HG03460 (cell line): ENCODE results near the gene NBEA.
"Not testable (repeated sequence)": the region's sequence is repeated elsewhere in the genome, so short reads cannot be mapped to it uniquely, and the experiment has no call there.

Experiments used
- ATAC-seq: cut with Tn5 transposase; IDR thresholded peaks from one replicate; pipeline ENCODE4 v1.9.1; 2021; ENCODE audit not compliant: unreplicated experiment

Gene NBEA

DNA sequence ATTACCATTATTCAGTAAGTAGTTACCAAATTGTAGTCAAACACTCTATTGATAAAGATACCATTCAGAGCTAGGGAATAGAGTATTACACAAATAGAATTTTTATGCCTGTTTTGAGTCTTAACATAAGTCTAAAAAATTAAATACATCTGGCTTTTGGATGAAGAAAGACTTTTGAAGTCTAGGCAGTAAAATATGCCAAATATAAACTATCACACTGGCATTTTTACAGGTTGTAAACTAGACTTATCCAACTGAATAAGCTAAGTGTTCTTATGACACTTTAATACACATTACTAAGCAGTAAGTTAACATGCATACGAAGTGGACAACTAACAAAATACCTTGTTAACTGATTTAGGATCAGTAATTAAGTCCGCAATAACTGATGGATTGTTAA is 425.5 kb downstream of the NBEA start:
- no peak for ATAC-seq

DNA sequence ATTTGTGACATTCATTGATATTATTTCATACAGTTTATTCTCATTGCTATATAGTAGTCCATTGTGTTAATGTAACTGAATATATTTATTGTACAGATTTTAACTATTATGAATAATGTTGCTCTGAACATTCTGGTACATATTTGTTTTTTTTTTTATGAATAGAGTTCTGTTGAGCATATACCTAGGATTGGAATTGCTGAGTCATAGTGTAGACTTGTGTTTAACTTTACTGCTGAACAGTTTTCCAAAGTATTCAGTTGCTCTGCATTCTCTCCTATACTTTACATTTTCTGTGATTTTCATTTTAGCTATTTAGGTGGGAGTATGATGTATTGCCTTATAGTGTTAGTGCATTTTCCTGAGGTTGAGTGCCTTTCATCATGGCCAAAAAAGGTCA is 436.9 kb downstream of the NBEA start:
- no peak for ATAC-seq

DNA sequence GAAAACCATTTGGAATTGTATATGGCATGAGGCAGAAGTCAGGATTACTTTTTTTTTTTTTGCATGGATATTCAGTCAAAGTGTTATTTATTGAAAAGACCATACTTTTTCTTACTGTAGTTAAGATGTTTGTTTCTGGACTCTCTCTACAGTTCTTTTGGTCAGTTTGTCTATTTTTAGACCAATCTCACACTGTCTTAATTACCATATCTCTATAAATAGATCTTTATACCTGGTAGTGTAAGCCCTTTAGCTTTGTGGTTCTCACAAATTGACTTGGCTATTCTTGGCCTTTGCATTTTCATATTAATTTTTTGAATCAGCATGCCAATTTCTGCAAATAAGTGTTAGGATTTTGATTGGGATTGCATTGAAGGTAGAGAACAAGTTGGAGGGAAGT is 437.6 kb downstream of the NBEA start:
- ATAC-seq = no peak

DNA sequence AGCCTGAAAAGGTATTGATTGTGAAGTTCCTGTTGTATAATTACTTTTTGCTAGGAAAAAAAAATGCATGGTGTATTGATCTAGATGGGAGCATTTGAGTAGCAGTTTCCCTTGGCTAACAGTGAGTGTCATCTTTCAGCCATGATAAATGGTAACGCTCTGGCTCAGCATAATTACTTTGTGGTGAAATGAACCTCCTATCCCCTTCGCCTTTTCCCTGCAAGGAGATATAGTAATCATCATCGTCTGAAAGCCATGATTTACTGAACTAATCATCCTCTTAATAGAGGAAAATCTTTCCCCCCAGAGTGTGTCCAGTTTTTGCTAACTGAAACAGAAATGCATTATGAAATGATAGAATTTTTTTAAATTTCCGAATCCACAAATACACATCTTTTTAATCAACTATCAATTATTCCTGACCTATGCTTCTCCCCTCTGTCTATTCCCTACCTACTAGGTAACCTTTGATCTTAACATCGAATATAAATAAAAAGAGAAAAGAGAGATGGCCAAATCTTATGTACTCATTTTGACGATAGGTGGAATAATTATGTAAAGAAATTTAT is 445.7 kb downstream of the NBEA start:
- ATAC-seq = no peak

DNA sequence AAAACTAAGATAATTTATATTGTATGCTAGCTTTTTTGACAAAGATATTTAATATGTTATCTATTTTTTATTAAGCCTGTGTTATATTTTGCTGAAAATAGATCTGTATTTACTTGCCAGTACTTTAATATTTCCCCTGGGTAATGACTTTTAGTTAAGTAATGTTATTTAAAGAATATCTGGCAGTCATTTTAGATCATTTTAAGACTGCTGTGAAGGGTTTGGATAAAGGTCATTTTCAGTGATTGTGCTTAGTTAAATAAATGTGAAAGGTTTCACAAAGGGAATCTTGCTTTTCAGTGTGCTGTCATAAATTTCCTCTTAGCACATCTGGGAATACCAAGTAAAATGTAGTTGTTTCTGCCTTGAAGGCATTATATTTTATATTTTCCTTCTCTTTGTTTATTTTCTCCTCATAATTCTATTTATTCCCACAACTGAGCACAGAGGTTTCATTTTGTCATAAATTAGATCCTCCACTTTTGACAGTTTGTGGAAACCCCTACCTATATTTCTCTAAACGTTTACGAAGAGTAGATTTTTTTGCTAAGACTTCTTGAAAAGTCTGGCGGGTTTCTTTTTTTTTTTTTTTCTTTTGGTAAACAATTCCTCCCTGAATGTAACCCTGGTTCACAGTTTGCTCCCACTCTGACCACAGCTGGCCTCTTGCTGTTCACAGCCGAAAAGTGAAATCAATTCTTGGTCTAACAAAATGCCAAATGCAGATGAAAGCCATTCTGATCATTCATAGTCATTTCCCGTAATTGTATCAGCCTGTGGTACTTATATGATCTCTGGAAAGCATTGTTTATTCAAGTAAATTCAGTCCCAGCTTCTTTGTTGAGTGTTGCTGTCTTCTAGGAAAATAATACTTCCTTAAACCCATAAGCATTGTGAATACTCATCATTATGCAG is 446.6 kb downstream of the NBEA start:
- no peak for ATAC-seq

DNA sequence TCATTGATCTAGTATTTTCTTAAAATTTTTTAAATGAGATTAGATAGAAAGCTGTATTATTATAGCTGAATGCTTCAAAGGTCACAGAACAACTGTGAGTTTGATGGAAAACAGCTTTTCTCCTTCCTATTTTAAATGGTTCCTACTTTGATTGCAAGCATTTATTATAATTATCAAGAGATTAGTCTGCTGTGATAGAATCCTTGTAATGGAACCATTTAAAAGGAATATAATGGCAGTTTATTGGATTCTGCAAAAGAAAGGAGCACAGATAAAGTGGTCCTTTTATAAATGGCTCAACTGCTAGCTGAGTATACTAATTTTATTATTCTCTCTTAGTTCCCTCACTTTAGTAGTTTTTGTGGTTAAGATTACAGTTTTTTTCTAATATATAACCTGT is 447.5 kb downstream of the NBEA start:
- no peak for ATAC-seq

DNA sequence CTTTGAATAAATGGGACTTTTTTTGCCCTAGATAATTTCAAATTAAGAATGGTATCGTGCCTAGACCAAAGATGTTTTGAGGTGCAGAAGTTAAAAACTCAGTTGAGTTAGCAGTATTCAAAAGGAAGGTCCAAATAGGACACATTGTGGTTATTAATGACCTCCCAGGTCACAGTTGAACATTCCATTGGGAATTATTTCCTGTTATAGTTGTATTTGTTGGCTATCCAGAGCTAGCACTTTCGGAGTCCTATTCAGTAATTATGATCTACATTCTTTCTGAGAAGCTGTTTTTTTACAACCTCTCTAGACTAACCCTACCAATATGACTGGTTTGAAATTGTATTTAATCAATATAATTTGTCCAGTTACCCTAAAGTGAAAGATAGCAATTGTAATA is 450.7 kb downstream of the NBEA start:
- ATAC-seq = no peak

DNA sequence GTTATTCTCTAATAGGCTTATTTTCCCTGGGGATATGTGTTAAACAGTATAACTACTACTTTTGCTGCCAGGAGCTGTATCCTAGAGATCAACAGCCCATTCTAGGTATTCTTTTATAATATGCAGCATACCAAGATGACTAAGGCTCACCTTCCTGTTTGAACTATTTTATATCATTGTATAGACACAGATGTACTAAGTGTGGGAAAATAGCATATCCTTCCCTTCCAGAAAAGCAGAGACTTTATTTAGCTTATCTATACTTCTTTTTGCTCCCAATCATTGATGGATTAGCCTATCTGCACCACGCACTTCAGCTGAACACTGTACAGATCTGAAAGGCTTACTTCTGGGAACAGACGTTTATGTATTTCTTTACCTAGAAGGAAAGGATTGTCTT is 451.8 kb downstream of the NBEA start:
- no peak for ATAC-seq

DNA sequence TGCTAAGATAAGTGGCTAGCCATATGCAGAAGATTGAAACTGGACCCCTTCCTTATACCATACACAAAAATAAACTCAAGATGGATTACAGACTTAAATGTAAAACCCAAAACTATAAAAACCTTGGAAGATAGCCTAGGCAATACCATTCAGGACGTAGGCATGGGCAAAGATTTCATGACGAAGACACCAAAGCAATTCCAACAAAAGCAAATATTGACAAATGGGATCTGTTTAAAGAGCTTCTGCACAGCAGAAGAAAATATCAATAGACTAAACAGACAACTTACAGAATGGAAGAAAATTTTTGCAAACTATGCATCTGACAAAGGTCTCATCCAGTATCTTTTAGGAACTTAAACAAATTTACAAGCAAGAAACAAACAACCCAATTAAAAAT is 466.2 kb downstream of the NBEA start:
- not testable (repeated sequence) for ATAC-seq

DNA sequence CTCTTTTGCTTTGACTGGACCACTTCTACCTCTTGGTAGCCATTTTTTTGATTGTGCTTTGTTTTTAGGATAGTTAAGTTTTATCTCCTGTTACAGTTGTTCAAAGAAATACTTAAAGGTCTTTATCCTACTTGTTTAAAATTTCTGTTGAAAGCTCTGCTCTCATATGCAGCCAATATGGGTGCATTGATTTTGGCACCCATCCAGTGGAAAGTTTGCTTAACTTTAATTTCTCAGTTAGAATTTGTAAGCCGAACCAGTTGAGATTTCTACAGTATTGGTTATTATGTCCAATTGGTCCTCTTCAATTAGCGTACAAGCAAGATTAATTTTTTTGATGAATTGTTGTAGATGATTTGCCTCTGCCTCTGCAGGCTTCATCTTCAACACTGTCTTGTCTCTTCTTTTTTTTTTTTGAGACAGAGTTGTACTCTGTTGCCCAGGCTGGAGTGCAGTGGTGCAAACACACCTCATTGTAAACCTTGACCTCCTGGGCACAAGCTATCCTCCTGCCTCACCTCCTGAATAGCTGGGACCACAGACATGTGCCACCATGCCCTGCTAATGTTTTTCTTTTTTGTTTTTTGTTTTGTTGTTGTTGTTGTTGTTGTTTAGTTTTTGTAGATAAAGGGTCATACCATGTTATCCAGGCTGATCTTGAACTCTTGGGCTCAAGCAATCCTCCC is 469.1 kb downstream of the NBEA start:
- ATAC-seq = no peak

DNA sequence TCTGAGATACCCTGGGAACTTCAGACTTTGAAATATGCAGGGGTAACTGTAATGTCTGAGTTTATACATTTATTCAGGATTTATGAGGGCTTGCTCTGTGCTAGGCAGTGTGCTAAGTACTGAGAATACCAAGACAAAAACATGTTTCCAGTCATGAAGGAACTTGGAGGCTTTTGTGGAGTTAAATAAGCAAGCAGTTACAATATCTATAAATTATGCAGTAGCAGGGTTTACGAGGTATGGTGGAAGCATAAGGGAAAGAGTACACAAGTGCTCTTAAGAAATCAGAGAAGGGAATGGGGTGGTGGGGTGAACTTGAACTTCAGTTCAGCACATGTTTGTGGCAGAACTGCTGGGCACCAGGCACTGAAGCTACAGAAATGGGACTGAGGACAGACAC is 506.4 kb downstream of the NBEA start:
- ATAC-seq = no peak

DNA sequence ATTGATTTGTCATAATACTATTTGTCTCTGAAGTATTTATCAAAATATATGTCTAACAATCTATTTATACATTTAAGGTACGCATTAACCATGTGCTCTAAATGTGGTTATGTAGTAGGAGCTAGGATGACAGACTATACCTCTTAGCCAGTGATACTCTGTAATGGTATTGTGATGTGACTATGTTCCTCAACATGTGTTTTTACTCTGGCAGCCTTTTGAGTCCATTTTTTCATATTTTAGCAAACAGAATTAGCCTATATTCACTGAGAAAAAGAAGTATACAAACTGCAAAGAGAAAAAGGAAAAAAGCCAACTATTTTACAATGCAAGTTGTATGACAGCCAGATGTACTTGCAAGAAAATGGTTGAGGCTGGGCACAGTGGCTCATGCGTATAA is 507.8 kb downstream of the NBEA start:
- no peak for ATAC-seq

DNA sequence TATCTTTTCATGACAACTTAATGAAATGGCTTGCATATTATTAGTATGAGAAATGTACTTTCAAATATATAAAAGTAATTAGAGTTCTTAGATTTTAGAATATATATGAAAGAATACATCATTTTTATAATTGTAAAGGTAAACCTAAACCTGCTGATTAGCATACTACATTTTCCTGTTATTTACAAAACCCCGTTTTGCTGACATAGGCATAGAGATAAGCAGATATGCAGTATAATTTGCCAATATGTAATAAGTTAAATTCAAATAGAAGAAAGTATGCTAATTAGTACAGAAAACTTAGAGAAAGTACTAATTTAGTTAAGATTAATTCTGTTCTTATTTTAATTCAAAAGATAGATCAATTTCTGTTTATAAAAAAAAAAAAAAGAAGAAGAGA is 513.0 kb downstream of the NBEA start:
- ATAC-seq = no peak

DNA sequence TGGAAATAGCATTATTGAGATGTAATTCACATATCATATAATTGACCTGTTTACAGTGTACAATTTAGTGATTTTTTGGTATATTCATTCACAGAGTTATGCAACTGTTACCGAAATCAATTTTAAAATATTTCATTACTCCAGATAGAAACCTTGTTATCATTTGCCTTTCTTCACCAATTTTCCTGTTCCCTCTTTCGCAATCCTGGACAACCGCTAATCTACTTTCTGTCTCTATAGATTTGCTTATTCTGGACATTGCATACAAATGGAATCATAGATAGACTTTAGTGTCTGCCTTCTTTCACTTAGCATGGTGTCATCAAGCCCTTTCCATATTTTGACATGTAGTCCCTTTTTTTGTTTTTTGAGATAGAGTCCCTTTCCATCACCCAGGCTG is 515.2 kb downstream of the NBEA start:
- no peak for ATAC-seq

DNA sequence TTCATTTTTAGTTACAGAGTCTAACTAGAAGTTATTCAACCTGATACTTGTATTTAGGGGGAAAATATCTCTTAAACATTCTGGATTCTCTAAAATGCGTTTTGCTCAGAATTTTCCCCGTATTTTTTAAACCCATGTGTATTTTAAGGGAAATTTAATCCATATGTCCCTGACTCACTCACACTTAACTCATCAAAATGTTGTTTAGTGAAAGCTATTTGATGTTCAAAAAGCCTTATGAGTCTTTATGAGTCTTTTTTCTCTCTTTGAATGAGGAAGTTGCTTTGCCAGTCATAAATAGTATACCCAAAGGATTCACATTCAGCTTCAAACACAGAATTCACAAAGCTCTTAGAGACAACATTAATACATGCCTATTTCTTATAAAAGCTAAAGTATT is 518.0 kb downstream of the NBEA start:
- no peak for ATAC-seq

DNA sequence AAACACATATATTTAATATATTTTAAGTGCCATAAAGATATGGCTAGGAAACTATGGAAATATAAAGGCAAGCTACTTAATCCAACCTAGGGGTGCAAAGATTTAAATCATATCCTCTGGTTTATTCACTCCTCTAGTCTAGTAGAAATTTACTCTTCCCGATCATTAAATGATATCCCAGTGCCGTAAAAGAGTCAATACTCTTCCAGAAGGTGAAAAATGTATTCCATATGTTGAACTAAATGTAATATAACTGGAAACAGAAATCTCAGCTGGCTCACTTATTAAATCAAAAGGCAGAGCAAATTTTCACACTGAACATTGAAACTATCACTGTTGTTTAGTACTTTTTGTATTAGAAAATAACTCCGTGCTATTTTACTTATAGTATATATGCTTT is 523.3 kb downstream of the NBEA start:
- ATAC-seq = no peak

DNA sequence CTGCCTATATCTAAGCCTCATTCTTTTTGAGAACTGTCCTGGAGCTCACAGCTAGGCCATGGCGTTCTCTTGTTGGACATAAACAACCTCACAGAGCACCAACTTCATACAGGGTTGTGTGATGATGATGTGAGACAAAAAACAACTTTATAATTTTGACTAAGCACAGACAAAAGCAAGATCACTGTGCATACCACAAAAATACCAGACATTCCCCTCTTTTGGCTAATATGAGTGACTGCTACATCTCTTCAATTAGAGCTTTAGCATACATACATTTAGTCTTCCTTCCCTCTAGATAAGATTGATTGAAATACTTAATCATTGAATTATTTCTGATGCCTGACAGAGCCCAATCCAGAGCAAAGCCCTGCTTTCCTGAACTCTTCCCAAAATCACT is 526.1 kb downstream of the NBEA start:
- no peak for ATAC-seq

DNA sequence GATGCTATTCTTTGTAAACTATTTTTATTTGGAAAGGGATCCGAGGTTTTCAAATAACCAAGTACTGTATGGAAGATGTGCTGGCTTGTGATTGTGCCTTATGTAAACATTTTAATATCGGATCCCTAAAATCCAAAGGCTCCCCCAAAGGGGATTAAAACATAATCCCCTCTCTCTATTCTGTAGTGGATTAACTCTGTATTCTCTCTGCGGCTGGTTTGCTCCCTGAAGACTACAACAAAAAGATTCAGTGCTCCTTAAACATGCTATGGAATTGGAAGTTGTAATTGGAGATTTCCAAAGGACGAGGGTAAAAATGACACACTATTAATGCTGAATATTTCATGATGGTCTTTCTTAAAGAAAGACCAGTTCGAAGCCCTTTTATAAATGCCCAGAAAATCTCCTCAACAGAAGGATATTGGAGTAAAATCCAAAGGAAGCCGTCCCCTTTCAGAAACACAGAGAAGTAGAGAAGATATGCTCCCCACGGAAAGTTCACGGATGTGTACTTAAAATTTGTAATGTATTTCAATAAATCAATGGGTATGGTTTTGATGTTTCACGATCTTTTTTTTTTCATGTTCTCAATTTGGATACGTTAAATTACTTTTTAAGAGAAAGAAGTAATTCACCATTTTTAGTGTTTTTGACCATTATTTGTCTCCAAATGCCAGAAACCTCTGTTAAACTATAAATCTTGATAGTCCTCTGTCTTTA is 527.9 kb downstream of the NBEA start:
- no peak for ATAC-seq

DNA sequence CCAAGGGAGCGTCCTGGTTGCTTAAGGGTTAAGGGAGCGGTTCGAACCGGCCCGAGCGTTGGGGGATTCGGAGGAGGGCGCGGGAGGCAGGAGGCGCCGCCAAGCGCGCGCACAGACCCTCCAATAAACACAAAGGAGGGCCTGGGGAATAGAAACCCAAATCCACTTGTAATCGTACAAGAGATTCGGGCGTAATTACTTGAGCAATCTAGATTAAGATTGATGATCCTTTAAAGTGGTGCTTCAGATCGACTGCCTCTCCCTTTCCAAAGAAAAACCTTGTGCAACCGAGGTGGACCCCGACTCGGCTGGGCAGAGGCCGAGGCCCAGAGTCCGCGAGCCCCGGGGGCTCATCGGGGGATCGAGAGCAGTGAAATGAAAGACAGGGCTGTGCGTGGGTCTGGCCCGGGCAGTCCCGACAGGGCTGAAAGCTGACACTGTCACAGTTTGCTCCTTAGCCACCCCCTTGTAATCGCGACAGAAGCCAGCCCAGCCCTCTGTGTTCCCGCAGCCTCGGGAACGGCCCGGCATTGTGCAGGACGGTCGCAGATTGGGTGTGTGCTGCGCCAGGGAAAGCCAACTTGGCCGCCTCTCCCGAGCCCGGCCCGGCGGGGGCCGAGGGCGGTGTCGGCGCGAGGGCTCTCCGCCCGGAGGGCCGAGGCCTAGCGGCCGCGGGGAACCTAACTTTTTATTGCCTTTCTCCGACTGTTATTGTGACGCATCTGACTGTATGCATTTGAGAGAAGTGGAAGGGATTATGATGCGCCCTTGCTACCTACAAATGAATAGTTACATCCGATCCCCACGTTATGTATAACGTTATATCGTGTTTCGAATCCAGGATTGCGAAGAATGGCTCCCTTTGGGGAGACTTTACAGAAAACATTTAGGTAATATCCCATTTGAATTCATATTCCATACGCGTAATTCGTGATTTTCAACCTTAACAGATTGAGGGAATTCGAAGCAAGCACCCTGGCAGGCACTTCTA is 528.9 kb downstream of the NBEA start:
- ATAC-seq = no peak

DNA sequence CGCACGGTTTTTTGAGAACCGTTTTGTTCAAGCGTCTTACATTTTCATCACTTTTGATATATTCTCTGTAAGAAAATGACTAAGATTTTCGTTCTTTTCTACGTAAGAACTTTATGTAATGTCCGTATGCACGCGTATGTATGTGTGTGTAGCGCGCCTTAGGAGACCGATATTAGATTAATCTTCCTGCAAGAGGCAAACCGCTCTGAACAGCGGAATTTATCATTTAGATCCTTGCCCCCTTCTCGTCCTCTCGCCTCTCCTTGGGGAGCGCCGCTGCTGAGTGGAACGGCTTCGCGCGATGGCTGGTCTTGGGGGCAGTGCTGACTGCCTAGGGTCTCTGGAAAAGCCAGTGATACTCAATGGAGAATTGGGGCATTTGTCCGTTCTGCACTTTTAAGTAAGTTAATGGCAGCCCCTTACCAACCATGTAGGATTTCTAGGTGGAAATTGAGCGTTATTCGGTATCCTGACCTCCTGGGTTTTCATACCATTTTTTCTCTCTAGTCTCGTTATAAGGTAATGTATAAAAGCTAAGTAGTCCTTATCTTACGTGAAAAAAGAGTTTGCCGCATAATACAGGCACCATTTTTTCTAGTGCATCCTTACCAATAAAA is 529.7 kb downstream of the NBEA start:
- ATAC-seq = no peak
